Measurements from ENCODE around the gene GSX2. TPM values are rescaled to one million over a fixed set of nuclear protein-coding genes. Genes with fewer than 3 reads are reported as not detected.

GSX2 gene
- polyA plus RNA-seq, 1 of the 3 experiments (the other 2 are of a cell fraction): 0.02 TPM

GRCh38 chr4:54149323-54149722 is 49.4 kb downstream of the GSX2 start:
- H3K36me3 ChIP-seq (replicated peaks in 1 of 2; ENCODE audit: control insufficient read depth in 1 of 2, insufficient read depth in 2 of 2, low read length in 1 of 2): no peaks in the 10 kb centered on the region
- no peaks in the 10 kb centered on the region for H3K27me3 ChIP-seq (ENCODE audit: insufficient read depth)
- CTCF ChIA-PET: interaction anchor here (0.7 kb wide), 1 partner anchor 29 kb away, joined by 3 read pairs; no protein-coding TSS in a partner anchor
- 0 out of 4 replicates have a peak, but pooled peaks cover 0 to 5% of the 10 kb centered on the region in 2 experiments for H3K4me1 ChIP-seq (ENCODE audit: control insufficient read depth in 1 of 2, insufficient read depth in 2 of 2, low read depth in 1 of 2, low read length in 1 of 2)
- no peak overlapping the region for H3K9ac ChIP-seq
- no peak for TF ChIP-seq RAD21 (IDR thresholded peaks at IDR 0.05; ENCODE audit: low read length)
- no peak for TF ChIP-seq FOXJ3 (CRISPR knock-in tag; IDR thresholded peaks at IDR 0.05)
- TF ChIP-seq EZH2phosphoT487 (IDR thresholded peaks at IDR 0.05; ENCODE audit: borderline replicate concordance, low read depth): no peak
- no peak for TF ChIP-seq GATA2 (CRISPR knock-in tag; IDR thresholded peaks at IDR 0.05)
- TF ChIP-seq POLR2AphosphoS5 (IDR thresholded peaks at IDR 0.05; ENCODE audit: low read depth, low read length): no peak
- no peak for TF ChIP-seq IRF3 (IDR thresholded peaks at IDR 0.05; ENCODE audit: low read depth, low read length)
- TF ChIP-seq NRF1 (IDR thresholded peaks at IDR 0.05; ENCODE audit: low read depth, low read length): no peak
- no peak for TF ChIP-seq PBX3 (IDR thresholded peaks at IDR 0.05)
- H4K20me1 ChIP-seq (ENCODE audit: insufficient read depth): no peaks in the 10 kb centered on the region
- POLR2A ChIA-PET: interaction anchor here (0.6 kb wide), 1 partner anchor 22 kb away, joined by 3 read pairs; no protein-coding TSS in a partner anchor
- 39% methylated on average over 7 of the region's 46 CpGs for WGBS (ENCODE audit: low lambda C conversion rate)
- no peaks in the 10 kb centered on the region for H3F3A ChIP-seq (replicated peaks; ENCODE audit: insufficient read depth)
- H3K9me2 ChIP-seq: no peaks in the 10 kb centered on the region
- no peak overlapping the region for H3K27ac ChIP-seq (ENCODE audit: low read depth in 2 of 2, low read length in 1 of 2)
- H3K9me3 ChIP-seq: no peaks in the 10 kb centered on the region
- H3K79me2 ChIP-seq (ENCODE audit: insufficient read depth): no peaks in the 10 kb centered on the region
- H2AFZ ChIP-seq (ENCODE audit: low read depth): no peak overlapping the region
- no peak overlapping the region for H3K4me3 ChIP-seq (ENCODE audit: low read depth in 2 of 2, low read length in 1 of 2)
- DNase-seq: peak; percentile 57
- no peak overlapping the region for H3K4me2 ChIP-seq

Small RNA genes lying within 50 kb of the gene (small RNA-seq; reads per million reads assigned to genes)
- gene AC110792.1: 0 reads per million in 7 experiments

Other genes starting within 250 kb of the GSX2 start
- gene CHIC2, start 35.6 kb upstream of the GSX2 start, polyA plus RNA-seq (2012; rRNA removed): 24.1 and 26.8 TPM in 2 replicates
- 25.3 and 28.6 TPM in 2 replicates for gene PDGFRA, start 129.1 kb downstream of the GSX2 start, polyA plus RNA-seq (2012; rRNA removed)